OCI-LY7 (cell line): ENCODE results near the gene ZNF827. TPM values are rescaled to one million over a fixed set of nuclear protein-coding genes. Genes with fewer than 3 reads are reported as not detected.

Source experiments
- BruUV-seq: library from RNA; stranded (reverse); fragments of 400-500 nt; replicated peaks from 2 replicates; lab custom pipeline; 2021; lab: Mats Ljungman, UMichigan
- CTCF ChIA-PET: fragments of 300-600 bp; sonication (Branson Sonifier 250); formaldehyde crosslinking; loops from one replicate; lab custom pipeline; 2022; ENCODE audit warnings: antibody characterized with exemption; ENCODE audit not compliant: unreplicated experiment; lab: Charles Lee
- POLR2A ChIA-PET: fragments of 300-600 bp; sonication (Branson Sonifier 250); formaldehyde crosslinking; loops from one replicate; lab custom pipeline; 2022; ENCODE audit warnings: antibody characterized with exemption; lab: Charles Lee
- DNase-seq: peaks from one replicate; pipeline ENCODE4 v3.0.0-alpha.2; 2015; ENCODE audit warnings: low spot score
- H2AFZ ChIP-seq: fragments of 200-600 bp; sonication (generic), shearing (Covaris generic); 2 replicates; pipeline ENCODE4 v1.6.1; 2014; ENCODE audit warnings: mild to moderate bottlenecking, antibody characterized with exemption, low read length, moderate library complexity
- H3K27ac ChIP-seq: fragments of 200-600 bp; sonication (generic); 2 replicates; pipeline ENCODE4 v1.5.1; 2014; ENCODE audit warnings: mixed run types, low read depth, mild to moderate bottlenecking, moderate library complexity, low read length, inconsistent platforms; ENCODE audit not compliant: poor library complexity, severe bottlenecking
- H3K36me3 ChIP-seq: fragments of 200-600 bp; sonication (generic); 2 replicates; pipeline ENCODE4 v1.6.1; 2014; ENCODE audit warnings: mild to moderate bottlenecking, antibody characterized with exemption, low read length, moderate library complexity, mixed read lengths; ENCODE audit not compliant: insufficient read depth
- H3K4me1 ChIP-seq: fragments of 200-600 bp; sonication (generic); 2 replicates; pipeline ENCODE4 v1.5.1; 2014; ENCODE audit warnings: mild to moderate bottlenecking, low read length; ENCODE audit not compliant: insufficient read depth, poor library complexity, severe bottlenecking
- H3K4me2 ChIP-seq: fragments of 200-600 bp; sonication (generic); 2 replicates; pipeline ENCODE4 v1.6.1; 2014; ENCODE audit warnings: mild to moderate bottlenecking, low read length
- H3K4me3 ChIP-seq: fragments of 200-600 bp; sonication (generic); 2 replicates; pipeline ENCODE4 v1.5.1; 2014; ENCODE audit warnings: mild to moderate bottlenecking, low read depth, low read length; ENCODE audit not compliant: poor library complexity, severe bottlenecking
- H3K79me2 ChIP-seq: fragments of 200-600 bp; sonication (generic); 2 replicates; pipeline ENCODE4 v1.6.1; 2016; ENCODE audit warnings: low read depth, mild to moderate bottlenecking, low read length, moderate library complexity, mixed read lengths; ENCODE audit not compliant: insufficient read depth
- H3K9me2 ChIP-seq: fragments of 200-600 bp; sonication (generic); 2 replicates; pipeline ENCODE4 v1.6.1; 2016; ENCODE audit warnings: mild to moderate bottlenecking, low read length, mixed read lengths; ENCODE audit not compliant: insufficient read depth
- H3K9me3 ChIP-seq: fragments of 200-600 bp; sonication (generic); 2 replicates; pipeline ENCODE4 v1.6.1; 2014; ENCODE audit warnings: mild to moderate bottlenecking, mixed run types, low read length, mixed read lengths
- H4K20me1 ChIP-seq: fragments of 200-600 bp; sonication (generic); 2 replicates; pipeline ENCODE4 v1.6.1; 2014; ENCODE audit warnings: mild to moderate bottlenecking, antibody characterized with exemption, low read length, moderate library complexity, mixed read lengths; ENCODE audit not compliant: insufficient read depth
- EZH2phosphoT487 ChIP-seq: fragments of 200-600 bp; sonication (generic); IDR thresholded peaks from 2 replicates; pipeline ENCODE4 v1.6.1; 2018; ENCODE audit warnings: low read depth, borderline replicate concordance, mild to moderate bottlenecking, mixed run types, antibody characterized with exemption, low read length, moderate library complexity, mixed read lengths
- intact Hi-C: fragments of 100-400 bp; cut with micrococcal nuclease; formaldehyde crosslinking; loops from one replicate; pipeline ENCODE4 v1.10.0; 2022; ENCODE audit not compliant: unreplicated experiment
- total RNA-seq, 2 experiments: library from RNA; depleted of rRNA in 1 of 2; stranded (reverse); fragments of >200 nt in 1 of 2; shearing (Covaris generic) in 1 of 2; gene quantifications; 2 replicates each; pipeline ENCODE4 v1.2.3, GENCODE V29; 2014 to 2022
- TF ChIP-seq, protein P1 (sequence below): fragments of 200-600 bp; sonication (generic); conservative IDR thresholded peaks from 2 replicates; pipeline ENCODE4 v1.5.1; 2014; ENCODE audit warnings: mild to moderate bottlenecking, antibody characterized with exemption, low read length, moderate library complexity, mixed read lengths

Gene ZNF827
- total RNA-seq, 2 experiments from 2014 or later: 15.1 to 42.9 TPM

DNA sequence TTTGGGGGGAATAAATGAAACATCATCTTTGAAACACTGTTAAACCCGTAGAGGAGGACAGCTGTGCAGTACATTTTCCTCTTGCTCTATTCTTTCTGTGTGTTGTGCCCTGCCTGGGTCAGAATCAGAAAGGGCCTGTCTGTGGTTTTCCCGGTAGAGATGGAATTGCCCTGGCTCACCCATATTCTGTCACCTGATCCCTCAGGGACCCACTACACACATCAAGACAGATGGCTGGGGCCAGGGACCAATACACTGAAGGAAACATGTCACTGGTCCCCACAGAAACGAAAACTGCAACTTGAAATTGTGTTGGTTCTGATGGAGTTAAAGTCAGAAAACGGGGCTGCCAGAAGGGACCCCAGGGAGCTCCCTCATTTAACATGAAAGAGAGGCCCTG lies 114.9 kb downstream of the ZNF827 start:
- DNase-seq: no peak
- Histone ChIP-seq H2AFZ (no peak overlapping the region), H3K79me2 (no peaks in the 10 kb centered on the region), H3K4me3 (no peak overlapping the region), H3K9me3 (no peaks in the 10 kb centered on the region), H3K27ac (no peak overlapping the region), H3K4me1 (no peaks in the 10 kb centered on the region), H3K4me2 (no peak overlapping the region), H3K9me2 (no peaks in the 10 kb centered on the region), H4K20me1 (no peaks in the 10 kb centered on the region), H3K36me3 (peaks cover 81% of the 10 kb centered on the region)
- ChIA-PET POLR2A (interaction anchor here (0.8 kb wide), 1 partner anchor 12 kb away, joined by 3 read pairs; no protein-coding TSS in a partner anchor), CTCF (no interaction called here)
- no TSS peak for BruUV-seq
- intact Hi-C loops: no loop called here
- TF ChIP-seq, protein P1, sequence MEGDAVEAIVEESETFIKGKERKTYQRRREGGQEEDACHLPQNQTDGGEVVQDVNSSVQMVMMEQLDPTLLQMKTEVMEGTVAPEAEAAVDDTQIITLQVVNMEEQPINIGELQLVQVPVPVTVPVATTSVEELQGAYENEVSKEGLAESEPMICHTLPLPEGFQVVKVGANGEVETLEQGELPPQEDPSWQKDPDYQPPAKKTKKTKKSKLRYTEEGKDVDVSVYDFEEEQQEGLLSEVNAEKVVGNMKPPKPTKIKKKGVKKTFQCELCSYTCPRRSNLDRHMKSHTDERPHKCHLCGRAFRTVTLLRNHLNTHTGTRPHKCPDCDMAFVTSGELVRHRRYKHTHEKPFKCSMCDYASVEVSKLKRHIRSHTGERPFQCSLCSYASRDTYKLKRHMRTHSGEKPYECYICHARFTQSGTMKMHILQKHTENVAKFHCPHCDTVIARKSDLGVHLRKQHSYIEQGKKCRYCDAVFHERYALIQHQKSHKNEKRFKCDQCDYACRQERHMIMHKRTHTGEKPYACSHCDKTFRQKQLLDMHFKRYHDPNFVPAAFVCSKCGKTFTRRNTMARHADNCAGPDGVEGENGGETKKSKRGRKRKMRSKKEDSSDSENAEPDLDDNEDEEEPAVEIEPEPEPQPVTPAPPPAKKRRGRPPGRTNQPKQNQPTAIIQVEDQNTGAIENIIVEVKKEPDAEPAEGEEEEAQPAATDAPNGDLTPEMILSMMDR: no peak
- no peak for TF ChIP-seq EZH2phosphoT487

DNA sequence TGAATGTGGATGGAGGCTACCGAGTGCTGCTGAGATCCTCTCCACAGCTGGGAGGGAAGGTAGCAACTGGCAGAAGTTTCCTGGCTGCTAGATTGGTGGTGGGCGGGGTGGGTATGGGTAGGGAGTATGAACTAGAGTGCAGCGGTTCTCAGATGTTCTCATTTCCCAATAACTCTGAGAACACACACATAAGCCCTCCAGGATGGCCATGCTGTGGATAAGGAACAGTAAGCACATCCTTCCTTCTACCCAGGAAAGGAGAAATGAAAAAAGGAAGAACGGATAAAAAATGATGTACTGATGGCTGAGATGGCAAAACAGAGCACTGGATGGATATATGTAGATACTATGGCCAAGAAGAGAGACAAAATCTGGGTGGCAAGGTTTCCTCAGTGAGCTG lies 116.0 kb downstream of the ZNF827 start:
- TF ChIP-seq EZH2phosphoT487: no peak
- H4K20me1 ChIP-seq: no peaks in the 10 kb centered on the region
- peaks cover 81% of the 10 kb centered on the region for H3K36me3 ChIP-seq
- CTCF ChIA-PET: no interaction called here
- H3K4me3 ChIP-seq: no peak overlapping the region
- H3K9me2 ChIP-seq: no peaks in the 10 kb centered on the region
- H3K27ac ChIP-seq: no peak overlapping the region
- no peaks in the 10 kb centered on the region for H3K4me1 ChIP-seq
- H2AFZ ChIP-seq: no peak overlapping the region
- H3K79me2 ChIP-seq: no peaks in the 10 kb centered on the region
- H3K4me2 ChIP-seq: no peak overlapping the region
- BruUV-seq: no TSS peak
- H3K9me3 ChIP-seq: no peaks in the 10 kb centered on the region
- no peak for DNase-seq
- POLR2A ChIA-PET: interaction anchor here (0.6 to 0.8 kb wide), 3 partner anchors 11 to 568 kb away, joined by 3 to 6 read pairs (median 3); no protein-coding TSS in a partner anchor
- intact Hi-C loops: no loop called here

DNA sequence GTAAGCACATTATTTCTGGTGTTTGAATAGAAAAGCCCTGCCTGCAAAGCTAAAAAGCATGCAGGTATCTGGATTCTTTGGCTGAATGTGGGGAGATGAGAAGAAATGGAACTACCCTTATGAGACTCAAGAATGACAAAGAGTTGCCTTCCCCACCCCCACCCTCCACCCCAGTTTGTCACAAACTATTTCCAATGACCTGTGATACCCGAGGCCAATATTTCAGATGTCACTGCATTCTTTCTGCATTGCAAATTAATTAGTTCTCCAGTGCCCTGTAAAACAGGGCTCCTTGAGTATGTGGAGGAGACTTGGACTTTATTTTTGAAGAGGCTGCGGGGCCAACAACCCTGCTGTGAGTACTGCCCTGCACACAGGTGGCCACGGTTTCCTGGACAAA lies 116.4 kb downstream of the ZNF827 start:
- POLR2A ChIA-PET: no interaction called here
- Histone ChIP-seq H3K4me2 (no peak overlapping the region), H3K4me1 (no peaks in the 10 kb centered on the region), H2AFZ (no peak overlapping the region), H3K9me2 (no peaks in the 10 kb centered on the region), H3K79me2 (no peaks in the 10 kb centered on the region), H4K20me1 (no peaks in the 10 kb centered on the region), H3K9me3 (no peaks in the 10 kb centered on the region), H3K4me3 (no peak overlapping the region), H3K27ac (no peak overlapping the region), H3K36me3 (peaks cover 81% of the 10 kb centered on the region)
- CTCF ChIA-PET: no interaction called here
- TF ChIP-seq EZH2phosphoT487: no peak
- TF ChIP-seq, protein P1: no peak
- BruUV-seq: no TSS peak
- intact Hi-C loops: no loop called here
- DNase-seq: no peak
